ENCODE data around the gene EXOC2.

The EXOC2 gene

GRCh38 chr6:484746-485145, 208.2 kb downstream of the EXOC2 start:
- no peak for ATAC-seq
- TF ChIP-seq CREB5 (CRISPR knock-in tag; IDR thresholded peaks at IDR 0.05; ENCODE audit: low read depth) = no peak
- TF ChIP-seq POU6F1 (CRISPR knock-in tag; IDR thresholded peaks at IDR 0.05; ENCODE audit: borderline replicate concordance, low read depth) = no peak
- no peak for TF ChIP-seq PPARA (CRISPR knock-in tag; IDR thresholded peaks at IDR 0.05; ENCODE audit: borderline replicate concordance)
- no peak for TF ChIP-seq ZNF70 (CRISPR knock-in tag; IDR thresholded peaks at IDR 0.05)
- TF ChIP-seq ISL1 (CRISPR knock-in tag; IDR thresholded peaks at IDR 0.05) = no peak
- no peak for TF ChIP-seq GLIS3 (CRISPR knock-in tag; IDR thresholded peaks at IDR 0.05)
- TF ChIP-seq ZNF8 (CRISPR knock-in tag; IDR thresholded peaks at IDR 0.05) = no peak
- no peak for TF ChIP-seq CSRNP3 (CRISPR knock-in tag; IDR thresholded peaks at IDR 0.05)
- no peak for TF ChIP-seq TOX (CRISPR knock-in tag; IDR thresholded peaks at IDR 0.05; ENCODE audit: borderline replicate concordance)
- no peak for TF ChIP-seq ESRRG (CRISPR knock-in tag; IDR thresholded peaks at IDR 0.05)

DNA sequence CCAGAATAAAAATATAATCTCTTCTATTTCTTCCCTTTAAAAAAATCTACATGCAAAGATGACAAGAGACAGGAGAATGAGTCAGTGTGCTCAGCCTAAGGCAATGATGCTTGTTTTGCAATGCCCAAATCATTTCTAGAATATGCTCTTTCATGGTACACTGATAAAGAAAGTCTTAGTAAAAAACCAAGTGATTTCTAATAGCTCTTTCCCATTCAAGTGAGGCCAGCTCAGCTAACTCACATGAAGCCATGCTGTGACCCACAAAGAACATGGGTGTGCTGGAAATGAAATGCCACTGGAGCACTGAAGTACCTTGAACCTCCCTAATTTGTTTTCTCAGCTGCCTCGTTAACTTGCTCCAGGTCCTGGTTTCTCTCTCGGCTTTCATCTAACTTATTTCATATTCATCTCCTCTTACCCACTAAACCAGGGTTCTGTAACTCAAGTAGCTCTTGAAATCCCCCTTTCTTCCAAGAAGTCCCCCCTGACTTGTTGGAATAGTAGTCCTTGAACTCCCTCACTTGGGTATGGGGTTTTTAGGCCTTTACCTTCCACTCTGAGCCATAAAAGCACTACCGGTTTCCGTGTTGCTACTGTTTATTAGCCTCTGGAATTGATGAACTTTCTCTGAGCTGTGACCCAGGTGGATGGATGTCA, 208.7 kb downstream of the EXOC2 start:
- ATAC-seq = no peak
- TF ChIP-seq TCF4 (CRISPR knock-in tag; IDR thresholded peaks at IDR 0.05; ENCODE audit: borderline replicate concordance) (no peak), CSDC2 (CRISPR knock-in tag; IDR thresholded peaks at IDR 0.05) (no peak), TSHZ2 (CRISPR knock-in tag; IDR thresholded peaks at IDR 0.05) (no peak), GLIS3 (CRISPR knock-in tag; IDR thresholded peaks at IDR 0.05) (no peak), PPARA (CRISPR knock-in tag; IDR thresholded peaks at IDR 0.05; ENCODE audit: borderline replicate concordance) (no peak), TOX (CRISPR knock-in tag; IDR thresholded peaks at IDR 0.05; ENCODE audit: borderline replicate concordance) (no peak), ARNTL (CRISPR knock-in tag; IDR thresholded peaks at IDR 0.05; ENCODE audit: borderline replicate concordance, low read depth) (no peak)

DNA sequence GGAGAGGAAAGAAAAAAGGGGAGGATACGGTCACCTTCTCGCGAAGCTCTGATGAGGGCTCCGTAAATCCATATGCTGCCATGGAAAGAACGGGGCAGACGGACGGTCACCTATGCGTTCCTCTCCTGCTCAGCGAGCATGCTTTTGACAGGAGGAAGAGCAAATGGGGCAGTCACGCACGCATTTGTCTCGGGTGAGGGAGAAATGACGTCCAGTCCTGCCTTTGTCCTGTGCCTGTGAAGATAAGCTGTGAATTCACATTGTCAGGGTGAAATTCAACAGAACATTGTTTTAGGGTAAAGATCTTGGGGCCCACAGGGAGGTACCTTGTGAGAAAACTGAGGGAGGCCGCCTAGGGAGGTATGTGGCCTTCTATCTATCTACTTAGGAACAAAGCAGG, 217.6 kb downstream of the EXOC2 start:
- no peak for TF ChIP-seq CREB5 (CRISPR knock-in tag; IDR thresholded peaks at IDR 0.05; ENCODE audit: low read depth)
- TF ChIP-seq ZNF565 (CRISPR knock-in tag; conservative IDR thresholded peaks at IDR 0.05; ENCODE audit: low read depth) = no peak
- TF ChIP-seq, protein P1, sequence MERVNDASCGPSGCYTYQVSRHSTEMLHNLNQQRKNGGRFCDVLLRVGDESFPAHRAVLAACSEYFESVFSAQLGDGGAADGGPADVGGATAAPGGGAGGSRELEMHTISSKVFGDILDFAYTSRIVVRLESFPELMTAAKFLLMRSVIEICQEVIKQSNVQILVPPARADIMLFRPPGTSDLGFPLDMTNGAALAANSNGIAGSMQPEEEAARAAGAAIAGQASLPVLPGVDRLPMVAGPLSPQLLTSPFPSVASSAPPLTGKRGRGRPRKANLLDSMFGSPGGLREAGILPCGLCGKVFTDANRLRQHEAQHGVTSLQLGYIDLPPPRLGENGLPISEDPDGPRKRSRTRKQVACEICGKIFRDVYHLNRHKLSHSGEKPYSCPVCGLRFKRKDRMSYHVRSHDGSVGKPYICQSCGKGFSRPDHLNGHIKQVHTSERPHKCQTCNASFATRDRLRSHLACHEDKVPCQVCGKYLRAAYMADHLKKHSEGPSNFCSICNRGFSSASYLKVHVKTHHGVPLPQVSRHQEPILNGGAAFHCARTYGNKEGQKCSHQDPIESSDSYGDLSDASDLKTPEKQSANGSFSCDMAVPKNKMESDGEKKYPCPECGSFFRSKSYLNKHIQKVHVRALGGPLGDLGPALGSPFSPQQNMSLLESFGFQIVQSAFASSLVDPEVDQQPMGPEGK (CRISPR knock-in tag; IDR thresholded peaks at IDR 0.05; ENCODE audit: borderline replicate concordance) = no peak
- no peak for TF ChIP-seq ZC3H10 (CRISPR knock-in tag; IDR thresholded peaks at IDR 0.05)
- TF ChIP-seq ISL1 (CRISPR knock-in tag; IDR thresholded peaks at IDR 0.05) = no peak
- ATAC-seq = peak; percentile 22

Data from SK-N-SH treated with all-trans-retinoic acid at 6 μM for 48 hours (cell line).